EH (cell line): ENCODE results near the gene MAD2L1.
A peak's percentile ranks its signal among the peaks of the same experiment; 100 is the strongest.
"Not testable (repeated sequence)": the region's sequence is repeated elsewhere in the genome, so short reads cannot be mapped to it uniquely, and the experiment has no call there.

Source experiments
- DNase-seq: peaks from one replicate; pipeline ENCODE4 v3.0.0-alpha.2; 2015; ENCODE audit warnings: low read depth

MAD2L1 gene

DNA sequence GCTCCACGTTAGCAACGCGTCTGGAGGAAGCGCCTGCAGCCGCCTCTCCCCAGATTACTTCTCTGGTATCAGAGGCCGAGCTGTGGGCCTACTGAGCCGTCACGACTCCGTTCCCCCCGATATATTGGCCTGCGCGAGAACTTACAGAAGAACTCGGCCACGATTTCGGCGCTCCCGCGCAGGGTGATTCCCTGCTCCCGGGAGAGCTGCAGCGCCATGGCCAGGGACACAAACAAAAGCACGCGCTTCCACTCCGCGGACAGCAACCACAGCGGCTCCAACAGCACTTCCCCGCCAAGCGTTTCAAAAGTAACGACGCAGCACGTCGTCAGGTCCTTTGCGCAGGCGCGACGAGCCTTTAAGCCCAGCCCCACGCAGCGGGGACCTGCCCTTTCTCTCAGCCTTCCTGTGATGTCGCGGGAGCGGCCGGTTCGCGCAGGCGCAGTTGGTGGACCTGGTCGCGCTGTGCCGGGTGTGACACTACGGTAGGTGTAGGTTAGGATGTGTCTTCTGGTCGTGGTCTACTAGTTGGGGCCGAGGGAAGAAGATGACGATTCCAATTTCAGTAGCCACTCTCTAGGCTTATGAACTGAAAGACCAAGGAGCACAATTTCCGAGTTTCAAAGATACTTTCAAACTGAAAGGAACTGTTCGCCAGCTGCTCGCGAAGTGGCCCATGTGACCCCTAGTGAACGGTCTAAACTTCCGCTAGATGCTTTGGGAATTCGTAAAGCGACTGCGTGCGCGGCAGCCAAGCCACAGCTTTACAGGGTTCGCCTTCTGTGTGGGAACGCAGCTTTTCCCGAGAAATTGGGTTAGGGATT is at the start of gene MAD2L1:
TSS of gene MAD2L1 (minus strand) at position 332 of the 824 bp plus-strand sequence. CDS start at position 218, 114 bp downstream.
- DNase-seq, result peak; percentile 99

DNA sequence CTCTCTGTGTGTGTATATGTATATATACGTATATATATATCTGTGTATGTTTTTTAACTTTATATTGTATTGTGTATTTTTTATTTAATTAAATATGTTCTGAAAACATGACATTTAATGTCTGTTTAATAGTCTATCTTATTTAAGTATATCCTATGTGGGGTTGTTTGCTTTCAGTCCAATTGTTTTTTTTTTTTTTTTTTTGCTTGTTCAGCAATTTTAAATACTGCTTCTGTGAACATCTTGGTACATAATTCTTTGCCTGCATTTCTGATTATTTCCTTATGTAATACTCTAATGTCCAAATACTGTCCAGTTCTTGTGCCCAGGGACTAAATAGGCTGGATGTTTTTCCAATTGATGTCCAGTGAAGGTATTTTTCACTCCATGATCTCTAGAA is 45.1 kb upstream of the MAD2L1 start:
- DNase-seq, result no peak

DNA sequence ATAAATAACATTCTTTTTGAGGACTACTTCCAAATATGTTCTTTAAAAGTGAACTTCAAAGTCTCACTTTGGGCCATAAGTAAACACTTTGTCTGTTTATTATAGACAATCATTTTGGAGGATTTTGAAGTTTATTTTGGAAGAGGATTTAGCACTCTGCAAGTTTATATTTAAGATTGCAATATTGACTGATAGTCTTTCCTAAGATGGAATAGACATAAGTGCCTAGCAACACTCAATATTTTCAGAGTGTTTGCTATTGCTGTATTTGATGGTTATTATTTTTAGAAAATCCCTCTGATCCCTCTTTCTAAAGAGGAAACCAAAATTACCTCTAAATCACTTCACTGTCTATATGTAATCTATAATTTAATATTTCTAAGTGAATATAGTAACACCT is 42.8 kb upstream of the MAD2L1 start:
- no peak for DNase-seq

DNA sequence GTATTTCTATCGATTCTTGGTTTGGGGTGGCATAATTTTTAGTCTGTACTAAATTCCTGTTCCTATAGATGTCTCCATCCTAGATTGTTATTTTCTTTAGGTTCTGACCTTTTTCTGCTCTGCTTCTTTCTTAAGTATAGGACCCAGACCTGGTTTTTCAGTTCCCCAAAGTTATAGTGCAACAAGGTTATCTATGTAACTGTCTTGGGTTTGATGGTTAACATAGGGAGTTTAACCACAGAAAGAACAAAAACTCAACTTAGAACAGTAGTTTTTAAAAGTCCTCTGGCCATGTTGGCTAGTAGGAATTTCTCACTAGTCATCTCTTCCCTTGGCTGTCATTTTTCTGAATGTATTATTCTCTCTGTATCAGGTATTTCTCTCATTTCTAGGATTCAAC is 38.8 kb upstream of the MAD2L1 start:
- DNase-seq, result no peak

DNA sequence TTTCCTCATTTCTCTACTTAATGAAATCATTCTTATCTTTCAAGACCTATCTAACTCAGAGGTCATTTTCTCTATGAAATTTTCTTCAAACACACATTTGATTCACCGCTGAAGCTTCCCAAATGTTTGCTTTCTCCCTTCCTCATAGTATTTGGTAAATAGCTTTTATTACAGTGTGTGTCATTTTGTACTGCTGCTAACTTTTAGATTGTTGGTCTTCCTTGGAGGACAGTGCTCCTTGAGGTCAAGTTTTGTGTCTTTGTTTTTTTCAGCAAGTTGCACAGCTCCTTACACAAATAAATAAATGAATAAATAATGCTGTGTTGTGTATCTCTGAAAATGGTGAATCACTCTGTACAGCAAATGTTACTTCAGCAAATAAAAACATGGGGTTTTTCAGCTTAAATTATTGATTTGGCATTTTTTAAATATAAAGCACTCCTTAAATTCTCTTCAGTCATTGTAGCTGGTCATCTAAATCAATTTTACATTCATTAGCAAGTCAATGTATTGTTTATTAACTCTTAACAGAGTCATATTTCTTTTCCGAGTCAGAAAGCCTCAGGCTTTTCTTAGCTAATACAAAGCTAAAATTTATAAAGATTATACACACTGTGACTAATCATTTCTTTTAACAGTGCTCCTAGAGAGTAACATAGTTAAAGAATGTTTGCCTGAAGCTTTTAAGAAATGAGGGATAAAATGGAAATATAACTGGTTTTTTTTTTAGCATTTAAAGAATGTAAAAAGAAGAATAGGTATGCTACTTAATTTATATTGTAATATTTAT is 30.1 kb upstream of the MAD2L1 start:
- DNase-seq, result peak; percentile 21

DNA sequence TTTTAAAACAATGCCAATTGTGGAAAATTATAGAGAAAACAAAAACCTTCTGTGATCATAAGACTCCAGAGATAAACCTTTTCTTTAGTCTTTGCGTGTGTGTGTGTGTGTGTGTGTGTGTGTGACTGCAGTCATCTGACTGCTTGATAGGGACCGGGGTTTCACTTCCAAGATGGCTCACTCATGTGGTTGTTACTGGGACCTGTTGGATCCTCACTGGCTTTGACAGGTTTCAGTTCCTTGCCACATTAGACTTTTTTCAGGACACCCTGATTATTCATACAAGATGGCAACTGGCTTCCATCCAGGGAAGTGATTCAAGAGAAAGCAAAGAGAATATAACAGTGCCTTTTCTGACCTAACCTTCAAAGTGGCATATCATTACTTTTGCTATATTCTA is 21.9 kb upstream of the MAD2L1 start:
- DNase-seq, result no peak

DNA sequence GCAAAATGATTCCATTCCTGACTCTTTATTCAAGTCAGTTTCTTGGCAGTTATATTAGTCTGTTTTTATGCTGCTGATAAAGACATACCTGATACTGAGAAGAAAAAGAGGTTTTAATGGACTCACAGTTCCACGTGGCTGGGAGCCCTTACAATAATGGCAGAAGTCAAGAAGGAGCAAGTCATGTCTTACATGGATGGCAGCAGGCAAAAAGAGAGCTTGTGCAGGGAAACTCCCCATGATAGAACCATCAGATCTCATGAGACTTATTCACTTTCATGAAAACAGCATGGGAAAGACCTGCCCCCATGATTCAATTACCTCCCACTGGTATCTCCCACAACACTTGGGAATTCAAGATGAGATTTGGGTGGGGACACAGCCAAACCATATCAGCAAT is 21.4 kb upstream of the MAD2L1 start:
- DNase-seq, result not testable (repeated sequence)

DNA sequence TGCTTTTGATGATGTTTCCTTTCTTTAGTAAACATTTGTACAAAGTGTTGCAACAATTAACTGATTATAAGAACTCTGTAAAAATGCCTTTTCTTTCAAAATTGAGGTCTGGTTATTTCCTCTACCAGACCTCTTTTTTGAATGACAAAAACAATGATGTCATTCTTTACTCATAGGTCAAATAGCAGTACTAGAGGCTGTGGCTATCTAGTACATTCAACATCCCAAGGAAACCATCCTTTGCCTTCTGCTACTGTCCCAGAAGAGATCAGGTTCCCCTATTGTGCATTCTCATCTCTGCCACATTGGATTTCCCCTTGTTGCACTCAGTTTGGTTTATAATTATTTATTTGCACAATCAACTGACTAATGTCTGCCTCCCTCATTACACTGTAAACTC is 19.1 kb upstream of the MAD2L1 start:
- no peak for DNase-seq

DNA sequence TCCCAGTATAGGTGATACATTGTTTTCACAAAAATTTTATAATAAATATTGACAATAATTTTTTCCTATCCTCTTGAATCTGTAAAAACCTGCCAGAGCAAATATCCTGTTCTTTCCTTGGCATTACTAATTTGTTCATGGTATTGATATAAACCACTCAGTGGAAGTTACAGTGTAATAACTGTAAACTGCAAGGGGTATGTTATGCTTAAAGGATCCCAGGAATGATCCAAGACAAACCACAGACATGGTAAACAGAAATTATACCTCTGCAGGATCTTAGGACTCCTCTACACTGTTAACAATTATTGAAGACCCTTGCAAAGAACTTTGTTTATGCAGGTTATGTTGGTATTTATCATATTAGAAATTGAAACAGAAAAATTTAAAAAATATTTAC is 17.7 kb upstream of the MAD2L1 start:
- no peak for DNase-seq

DNA sequence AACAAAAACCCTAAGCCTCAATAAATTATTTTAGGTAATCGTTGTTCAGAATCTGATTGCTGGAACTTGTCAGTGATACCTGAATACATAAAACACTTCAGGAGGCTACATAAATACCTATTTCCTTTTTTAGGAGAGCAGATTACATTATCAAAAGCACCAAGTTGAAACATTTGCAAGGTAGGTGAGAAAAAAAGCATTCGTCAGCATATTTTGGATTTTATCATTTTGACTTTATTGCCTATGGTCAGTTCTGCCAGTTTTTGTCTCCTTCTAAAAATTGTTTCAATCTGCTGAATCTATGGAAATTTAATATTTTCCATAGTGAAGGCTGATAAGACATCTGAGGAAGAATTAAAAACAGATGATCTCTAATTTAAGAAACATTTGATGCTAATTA is 16.5 kb upstream of the MAD2L1 start:
- DNase-seq, result no peak

DNA sequence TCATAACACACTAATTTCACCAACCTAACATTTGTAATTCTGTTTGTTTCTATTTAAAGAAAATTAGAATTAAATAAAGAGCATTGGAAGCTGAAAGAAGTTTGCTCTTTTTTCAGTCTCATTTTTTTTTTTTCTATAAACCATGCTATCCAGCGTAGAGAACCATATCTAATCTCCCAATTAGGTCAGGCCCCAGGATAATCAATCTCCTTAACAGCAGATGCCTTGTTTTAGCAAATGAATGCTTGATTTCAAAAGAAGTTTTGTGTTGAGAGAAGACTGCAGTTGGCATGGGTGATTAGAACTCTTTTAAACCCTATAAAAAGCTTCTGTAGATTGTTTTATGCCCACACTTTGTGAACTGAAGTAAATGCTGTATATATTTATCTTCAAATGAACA is 15.6 kb upstream of the MAD2L1 start:
- DNase-seq, result no peak

DNA sequence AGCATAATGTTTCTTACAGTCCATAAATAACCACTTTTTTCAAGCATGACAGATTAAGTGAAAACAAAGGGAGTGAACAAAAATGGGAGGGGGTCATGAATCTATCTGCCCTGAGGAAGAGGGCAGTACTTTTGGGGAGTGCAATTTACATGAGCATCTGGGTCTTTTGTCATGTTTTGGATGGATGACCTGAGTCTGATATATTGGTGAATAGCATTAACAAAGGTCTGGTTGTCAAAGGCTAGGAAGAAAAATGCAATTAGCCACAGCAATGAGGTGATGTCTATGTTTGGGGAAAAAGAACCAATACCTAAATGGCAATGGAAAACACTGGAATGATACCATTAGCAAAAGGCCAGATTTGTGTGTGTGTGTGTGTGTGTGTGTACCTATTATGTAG is 15.1 kb upstream of the MAD2L1 start:
- DNase-seq, result no peak

DNA sequence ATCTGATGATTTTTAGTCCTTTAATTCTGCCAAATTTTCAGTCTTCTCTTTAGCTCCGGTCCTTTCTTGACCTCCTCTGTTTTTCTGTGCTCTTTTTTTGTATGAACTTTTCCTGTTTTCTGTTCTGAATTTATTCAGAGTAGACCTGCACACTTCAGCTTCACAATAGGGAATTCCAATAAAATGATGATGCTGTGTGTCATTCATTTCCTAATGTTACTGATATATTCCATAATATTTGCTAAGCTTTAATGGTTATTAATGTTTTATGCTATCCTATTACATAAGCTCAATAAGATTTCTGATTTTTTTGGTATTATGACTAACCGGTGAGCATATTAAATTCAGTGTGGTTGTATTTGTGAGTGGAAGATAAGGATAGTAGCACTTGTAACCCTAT is 13.9 kb upstream of the MAD2L1 start:
- DNase-seq, result no peak

DNA sequence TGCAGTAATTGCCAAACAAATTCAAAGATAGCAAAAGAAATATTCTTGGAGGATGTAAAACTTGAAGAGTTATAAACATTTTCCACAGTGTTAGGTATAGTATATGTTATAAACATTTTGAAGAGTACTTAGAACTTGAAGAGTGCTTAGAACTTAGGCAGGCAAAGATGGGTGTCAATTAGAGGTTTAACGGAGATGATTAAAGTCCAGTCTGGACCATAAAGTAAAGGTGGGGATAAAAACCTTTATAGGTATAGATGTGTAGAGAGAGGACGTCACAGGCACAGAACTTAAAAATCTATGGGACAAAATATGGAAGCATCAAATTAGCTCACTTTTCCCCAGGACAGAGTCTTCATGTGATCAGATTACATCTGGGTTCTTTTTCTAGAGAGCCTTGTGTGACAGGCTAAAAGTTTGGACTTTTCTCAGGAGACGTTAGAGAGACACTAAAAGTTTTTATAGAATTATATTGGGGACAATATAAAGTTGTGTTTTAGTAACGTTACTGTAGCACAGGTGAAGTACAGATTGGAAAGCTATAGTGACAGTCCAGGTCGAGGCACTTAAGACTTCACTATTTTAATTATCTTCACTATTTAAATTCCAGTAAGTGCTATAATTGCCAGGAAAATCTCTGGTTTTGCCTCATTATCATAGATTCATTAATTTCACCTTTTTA is 13.3 kb upstream of the MAD2L1 start:
- DNase-seq, result no peak

DNA sequence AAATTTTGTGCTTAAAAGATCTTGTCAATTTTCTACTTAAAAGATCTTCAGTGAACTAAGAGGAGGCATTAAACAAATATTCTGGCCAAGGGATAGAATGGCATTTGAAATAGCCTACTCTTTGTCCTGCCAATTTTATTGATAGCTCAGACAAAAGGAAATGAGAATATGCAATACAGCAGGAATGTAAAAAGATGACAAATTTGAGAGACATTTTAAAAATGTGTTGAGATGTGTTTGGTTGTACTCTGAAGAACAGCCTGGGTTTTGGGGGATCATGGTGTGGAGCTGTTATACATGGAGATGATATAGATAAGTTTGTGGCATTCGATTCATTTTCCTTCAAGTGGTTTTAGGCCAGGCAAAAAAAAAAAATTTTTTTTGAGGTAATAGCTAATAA is 11.6 kb upstream of the MAD2L1 start:
- peak; percentile 55 for DNase-seq

DNA sequence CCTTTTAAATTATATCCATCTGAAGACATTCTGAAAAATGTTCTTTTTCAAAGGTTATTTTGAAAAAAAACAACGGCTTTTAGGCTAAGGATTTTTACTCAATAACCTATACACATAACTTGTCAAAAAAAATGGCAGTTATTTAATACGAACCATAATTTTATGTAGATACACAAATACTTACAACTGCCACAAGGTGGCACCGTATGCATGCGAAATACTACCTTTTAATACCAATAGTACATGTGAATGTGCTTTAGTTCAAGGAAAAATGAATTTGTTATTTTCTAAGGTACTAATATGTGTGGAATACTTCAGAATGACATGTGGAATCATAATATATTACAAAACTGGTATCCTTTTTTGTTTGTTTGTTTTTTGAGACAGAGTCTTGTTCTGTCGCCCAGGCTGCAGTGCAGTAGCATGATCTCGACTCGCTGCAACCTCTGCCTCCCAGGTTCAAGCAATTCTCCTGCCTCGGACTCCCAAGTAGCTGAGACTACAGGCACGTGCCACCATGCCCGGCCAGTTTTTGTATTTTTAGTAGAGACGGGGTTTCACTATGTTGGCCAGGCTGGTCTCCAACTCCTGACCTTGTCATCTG is 4.6 kb upstream of the MAD2L1 start:
- DNase-seq, result peak; percentile 74

DNA sequence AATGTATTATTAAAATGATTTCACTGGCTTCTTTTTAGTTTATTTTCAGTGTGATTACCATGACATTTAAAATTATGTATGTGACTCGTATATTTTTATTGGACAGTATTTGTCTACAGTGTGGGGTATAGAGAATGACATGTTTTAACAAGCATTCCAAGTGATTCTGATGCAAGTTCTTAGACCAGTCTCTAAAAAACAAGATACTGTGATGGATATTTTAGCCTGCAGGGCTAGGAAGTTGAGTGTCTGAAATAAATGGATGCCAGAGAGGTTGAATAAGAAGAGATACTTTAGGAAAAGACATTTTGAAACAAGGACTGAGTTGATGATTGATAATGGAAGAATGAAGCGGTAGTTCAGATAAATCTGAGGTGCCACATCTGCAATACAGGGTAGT is 3.5 kb upstream of the MAD2L1 start:
- peak; percentile 75 for DNase-seq

DNA sequence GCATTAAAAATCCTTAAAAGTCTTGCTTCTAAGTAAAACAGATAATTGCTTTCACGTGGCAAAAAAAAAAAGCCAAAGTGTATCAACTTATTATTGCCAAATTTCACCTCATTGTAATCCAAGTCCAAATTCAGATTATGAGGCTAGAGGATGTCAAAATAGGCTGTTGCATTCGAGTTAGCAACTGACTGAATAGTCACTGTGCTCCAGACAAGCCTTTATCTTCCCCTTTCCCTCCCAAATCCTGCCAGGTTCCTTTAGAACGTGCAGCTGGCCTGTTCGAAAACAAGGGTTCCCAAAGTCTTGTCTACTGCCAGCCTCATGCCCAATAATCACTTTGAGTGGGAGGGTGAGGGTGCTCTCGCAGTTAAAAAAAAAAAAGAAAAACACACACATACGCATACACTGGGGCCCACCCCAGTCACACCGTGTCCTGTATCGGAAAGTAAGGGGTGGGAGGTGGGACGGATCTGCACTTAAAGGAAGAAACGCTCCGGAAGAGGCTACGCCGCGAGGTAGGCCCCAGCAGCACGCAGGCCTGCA is 603 bp downstream of the MAD2L1 start:
- peak; percentile 28 for DNase-seq

DNA sequence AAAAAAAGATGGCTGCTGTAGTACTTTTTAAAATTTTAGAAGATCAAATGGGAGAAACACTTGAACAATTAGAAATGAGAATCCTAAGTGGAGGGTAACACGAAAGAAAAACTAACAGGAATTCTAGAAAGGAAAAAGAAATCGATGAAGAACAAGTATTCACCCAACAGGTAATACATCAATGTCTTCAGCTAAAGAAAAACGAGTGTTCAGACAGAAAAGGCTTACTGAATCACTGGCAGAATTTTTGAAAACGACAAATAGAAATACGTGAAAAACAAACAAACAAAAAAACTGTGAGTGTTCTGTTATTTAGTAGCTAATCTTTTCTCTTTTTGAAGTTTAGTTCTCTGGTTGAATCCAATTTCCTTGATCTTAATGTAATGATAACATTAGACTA is 1.8 kb downstream of the MAD2L1 start:
- no peak for DNase-seq

DNA sequence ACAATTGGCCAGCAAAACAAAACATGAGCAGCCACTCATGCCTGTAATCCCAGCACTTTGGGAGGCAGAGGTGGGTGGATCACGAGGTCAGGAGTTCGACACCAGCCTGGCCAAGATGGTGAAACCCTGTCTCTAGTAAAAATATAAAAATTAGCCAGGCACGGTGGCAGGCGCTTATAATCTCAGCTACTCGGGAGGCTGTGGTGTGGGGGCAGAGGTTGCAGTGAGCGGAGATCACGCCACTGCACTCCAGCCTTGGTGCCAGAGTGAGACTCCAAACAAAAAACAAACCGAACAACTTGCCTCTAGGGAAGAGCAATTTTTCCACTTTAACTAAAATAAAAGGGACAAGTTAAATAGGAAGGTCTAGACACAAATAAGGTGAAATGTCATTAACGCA is 2.9 kb downstream of the MAD2L1 start:
- DNase-seq, result not testable (repeated sequence)

DNA sequence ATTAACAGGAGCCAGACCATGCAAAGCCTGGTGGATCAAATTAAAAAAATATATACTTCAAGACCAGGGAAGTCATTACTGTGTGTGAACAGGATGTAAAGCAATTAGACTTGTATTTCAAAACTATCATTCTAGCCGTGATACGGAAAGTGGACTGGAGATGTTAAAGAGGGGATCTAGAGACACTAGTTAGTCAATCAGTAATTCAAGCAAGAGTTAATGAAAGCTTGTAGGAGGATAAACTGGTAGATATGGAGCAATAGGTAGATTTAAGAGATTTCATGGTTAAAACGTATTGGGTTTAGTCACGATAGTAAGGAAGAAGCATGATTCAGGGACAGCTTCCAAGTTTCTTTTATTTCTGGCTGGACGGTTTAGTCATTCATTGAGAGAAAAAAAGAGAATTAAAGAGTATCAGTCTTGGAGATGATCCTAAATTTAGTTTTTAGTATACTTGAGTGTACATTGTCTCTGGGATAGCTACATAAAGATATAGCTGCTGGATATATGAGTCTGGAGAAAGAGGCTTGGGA is 3.9 kb downstream of the MAD2L1 start:
- no peak for DNase-seq

DNA sequence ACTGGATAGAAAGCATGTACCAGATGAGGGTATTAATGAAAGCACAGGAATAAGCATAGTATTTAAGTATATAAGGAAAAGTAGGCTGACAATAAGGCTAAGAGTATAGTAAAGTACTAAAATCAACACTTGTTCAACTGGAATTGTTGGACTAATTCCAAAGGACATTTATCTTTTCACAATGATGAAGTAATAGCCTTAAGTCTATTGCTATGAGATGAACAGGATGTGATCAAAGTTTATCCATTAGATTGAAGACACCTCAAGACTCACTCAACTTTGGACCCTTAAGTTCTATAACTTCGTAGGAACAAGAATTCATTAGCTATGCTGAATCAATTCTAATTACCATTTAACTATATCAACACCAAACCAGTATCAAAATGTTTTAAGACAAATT is 7.6 kb downstream of the MAD2L1 start:
- no peak for DNase-seq
